BJ (cell line): ENCODE measurements around the gene FMN1. TPM values are rescaled to one million over a fixed set of nuclear protein-coding genes. Genes with fewer than 3 reads are reported as not detected.

Source experiments
- CTCF ChIA-PET: fragments of 350-600 bp; formaldehyde crosslinking; extraction: SDS; loops from one replicate; lab custom pipeline; 2021; ENCODE audit warnings: antibody characterized with exemption, inconsistent platforms; lab: Yijun Ruan, JAX
- POLR2A ChIA-PET: fragments of 300-600 bp; sonication (Branson Sonifier 250); formaldehyde crosslinking; extraction: SDS; loops from one replicate; lab custom pipeline; 2021; ENCODE audit warnings: antibody characterized with exemption; lab: Charles Lee
- DNase-seq: peaks from one replicate; pipeline ENCODE4 v3.0.0-alpha.2; 2011; ENCODE audit warnings: low read depth
- H3K27me3 ChIP-seq: 2 replicates; pipeline ENCODE4 v1.6.0; 2011; ENCODE audit warnings: low read length; ENCODE audit not compliant: control insufficient read depth, insufficient read depth
- H3K36me3 ChIP-seq: 2 replicates; pipeline ENCODE4 v1.5.1; 2011; ENCODE audit warnings: low read length; ENCODE audit not compliant: control insufficient read depth, insufficient read depth
- H3K4me3 ChIP-seq: 2 replicates; pipeline ENCODE4 v1.5.1; 2011; ENCODE audit warnings: low read depth, mild to moderate bottlenecking, control low read depth, low read length
- polyA plus RNA-seq: library from polyadenylated mRNA; depleted of rRNA; stranded (reverse); fragments of >200 nt; gene quantifications from 2 replicates; pipeline ENCODE4 v1.2.3, GENCODE V29; 2011
- TF ChIP-seq, protein P1 (sequence below): IDR thresholded peaks from 2 replicates; pipeline ENCODE4 v1.5.1; 2011; ENCODE audit warnings: low read depth, mild to moderate bottlenecking, control low read depth, inconsistent platforms, low read length, moderate library complexity; ENCODE audit not compliant: insufficient read depth

Gene FMN1
- polyA plus RNA-seq, 1 experiment = 2.6 TPM

DNA sequence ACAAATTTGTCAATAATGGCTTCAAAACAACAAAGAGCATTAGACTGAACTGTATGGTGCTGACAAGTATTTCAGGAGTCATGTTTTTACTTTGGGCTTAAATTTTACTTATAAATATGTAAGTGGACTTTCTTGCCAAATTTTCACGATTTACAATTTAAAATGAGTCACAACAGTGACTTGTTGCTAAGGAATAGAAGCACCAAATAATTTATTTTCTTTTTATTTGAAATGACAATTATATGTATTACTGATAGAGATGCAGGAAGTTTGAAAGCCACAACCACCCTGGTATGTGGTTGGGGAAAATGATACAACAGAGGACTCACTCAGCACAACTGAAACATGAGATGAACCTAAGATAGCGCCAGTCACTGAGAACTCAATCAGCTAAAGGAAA is 90.3 kb downstream of the FMN1 start:
- Histone ChIP-seq H3K4me3 (no peak overlapping the region), H3K36me3 (no peaks in the 10 kb centered on the region), H3K27me3 (no peaks in the 10 kb centered on the region)
- ChIA-PET CTCF (interaction anchor here (0.6 to 4.5 kb wide), 6 partner anchors 8 to 82 kb away, joined by 3 to 24 read pairs (median 8); no protein-coding TSS in a partner anchor), POLR2A (no interaction called here)
- DNase-seq = peak; percentile 74
- TF ChIP-seq, protein P1, sequence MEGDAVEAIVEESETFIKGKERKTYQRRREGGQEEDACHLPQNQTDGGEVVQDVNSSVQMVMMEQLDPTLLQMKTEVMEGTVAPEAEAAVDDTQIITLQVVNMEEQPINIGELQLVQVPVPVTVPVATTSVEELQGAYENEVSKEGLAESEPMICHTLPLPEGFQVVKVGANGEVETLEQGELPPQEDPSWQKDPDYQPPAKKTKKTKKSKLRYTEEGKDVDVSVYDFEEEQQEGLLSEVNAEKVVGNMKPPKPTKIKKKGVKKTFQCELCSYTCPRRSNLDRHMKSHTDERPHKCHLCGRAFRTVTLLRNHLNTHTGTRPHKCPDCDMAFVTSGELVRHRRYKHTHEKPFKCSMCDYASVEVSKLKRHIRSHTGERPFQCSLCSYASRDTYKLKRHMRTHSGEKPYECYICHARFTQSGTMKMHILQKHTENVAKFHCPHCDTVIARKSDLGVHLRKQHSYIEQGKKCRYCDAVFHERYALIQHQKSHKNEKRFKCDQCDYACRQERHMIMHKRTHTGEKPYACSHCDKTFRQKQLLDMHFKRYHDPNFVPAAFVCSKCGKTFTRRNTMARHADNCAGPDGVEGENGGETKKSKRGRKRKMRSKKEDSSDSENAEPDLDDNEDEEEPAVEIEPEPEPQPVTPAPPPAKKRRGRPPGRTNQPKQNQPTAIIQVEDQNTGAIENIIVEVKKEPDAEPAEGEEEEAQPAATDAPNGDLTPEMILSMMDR = no peak

DNA sequence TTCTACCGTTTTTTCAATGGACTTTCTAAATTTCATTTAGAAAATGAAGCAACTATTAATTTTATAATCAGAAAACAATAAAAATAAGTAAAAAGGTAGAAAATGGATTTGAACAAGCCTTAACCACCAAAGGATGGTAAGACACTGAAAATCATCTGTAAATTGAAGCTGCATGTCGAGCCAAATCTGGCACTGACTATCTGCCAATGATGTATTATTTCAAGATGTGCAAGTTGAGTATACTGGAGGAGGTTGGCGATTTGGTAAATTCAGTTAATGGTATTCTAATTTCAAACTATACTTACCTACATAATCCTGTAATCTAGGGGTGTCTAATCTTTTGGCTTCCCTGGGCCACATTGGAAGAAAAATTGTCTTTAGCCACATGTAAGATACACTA is 93.5 kb downstream of the FMN1 start:
- no peaks in the 10 kb centered on the region for H3K27me3 ChIP-seq
- CTCF ChIA-PET = interaction anchor here (0.8 to 1.3 kb wide), 2 partner anchors 15 to 19 kb away, joined by 3 to 4 read pairs; no protein-coding TSS in a partner anchor
- H3K4me3 ChIP-seq = no peak overlapping the region
- POLR2A ChIA-PET = interaction anchor here (0.6 kb wide), 1 partner anchor 27 kb away, joined by 5 read pairs; no protein-coding TSS in a partner anchor
- TF ChIP-seq, protein P1 = no peak
- DNase-seq = no peak
- H3K36me3 ChIP-seq = no peaks in the 10 kb centered on the region

DNA sequence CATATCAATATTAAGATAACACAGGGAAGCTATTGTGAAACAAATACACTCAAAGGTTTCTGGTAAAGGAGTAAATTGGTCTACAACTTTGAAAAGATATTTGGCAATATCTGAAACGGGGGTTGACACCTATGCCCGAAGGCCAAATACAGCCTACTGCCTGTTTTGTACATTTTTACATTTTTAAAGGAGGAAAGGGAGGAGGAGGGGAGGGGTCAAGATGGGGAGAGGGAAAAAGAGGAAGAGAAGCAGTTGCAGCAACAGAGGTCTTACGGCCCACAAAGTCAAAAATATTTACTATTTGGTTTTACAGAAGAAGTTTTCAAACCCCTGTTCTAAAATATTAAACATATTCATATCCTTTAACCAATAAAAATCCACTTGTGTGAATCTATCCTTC is 94.2 kb downstream of the FMN1 start:
- TF ChIP-seq, protein P1 = no peak
- ChIA-PET CTCF (interaction anchor here (1.0 to 3.7 kb wide), 3 partner anchors 12 to 35 kb away, joined by 5 to 24 read pairs (median 5); no protein-coding TSS in a partner anchor), POLR2A (no interaction called here)
- no peak for DNase-seq
- no peak overlapping the region for H3K4me3 ChIP-seq
- H3K27me3 ChIP-seq = no peaks in the 10 kb centered on the region
- H3K36me3 ChIP-seq = no peaks in the 10 kb centered on the region

DNA sequence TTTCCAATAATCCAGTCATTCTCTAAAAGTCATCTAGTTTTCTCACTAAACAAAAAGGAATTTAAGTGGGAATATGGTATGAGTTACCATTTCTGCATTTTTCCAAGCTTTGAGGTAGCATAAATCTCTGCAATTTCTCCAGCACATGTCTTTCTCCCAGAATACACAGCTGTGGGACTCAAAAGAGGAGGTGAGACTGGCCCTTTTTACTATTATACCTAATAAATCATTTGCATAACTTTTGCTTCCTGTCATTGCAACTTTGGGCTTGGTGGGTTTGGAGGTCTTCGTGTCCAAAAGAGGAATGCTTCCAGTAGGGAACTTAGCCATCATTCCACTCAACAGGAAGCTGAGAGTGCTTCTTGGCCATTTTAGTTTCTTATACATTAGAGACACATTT is 94.8 kb downstream of the FMN1 start:
- Histone ChIP-seq H3K36me3 (no peaks in the 10 kb centered on the region), H3K4me3 (no peak overlapping the region), H3K27me3 (no peaks in the 10 kb centered on the region)
- CTCF ChIA-PET = interaction anchor here (1.0 to 3.7 kb wide), 4 partner anchors 12 to 601 kb away, joined by 3 to 24 read pairs (median 5); no protein-coding TSS in a partner anchor
- DNase-seq = no peak
- POLR2A ChIA-PET = no interaction called here
- TF ChIP-seq, protein P1 = no peak

DNA sequence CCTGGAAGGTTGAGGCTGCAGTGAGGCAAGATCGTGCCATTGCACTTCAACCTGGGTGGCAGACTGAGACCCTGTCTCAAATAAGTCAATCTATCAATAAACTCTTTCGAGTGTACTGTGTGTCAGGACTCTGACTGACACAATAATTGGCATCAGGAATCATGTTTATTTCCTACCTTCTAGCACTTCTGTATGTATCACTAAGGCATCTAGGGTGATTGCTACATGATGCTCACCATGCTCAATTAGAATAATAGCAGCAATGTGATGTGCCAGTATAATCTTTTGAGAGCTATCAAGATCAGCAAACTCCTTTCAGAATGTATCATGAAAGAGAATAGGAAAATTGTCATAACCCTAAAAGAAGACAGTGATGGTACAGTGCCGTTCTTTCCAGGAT is 95.3 kb downstream of the FMN1 start:
- CTCF ChIA-PET = interaction anchor here (1.0 to 3.7 kb wide), 5 partner anchors 11 to 601 kb away, joined by 3 to 24 read pairs (median 5); no protein-coding TSS in a partner anchor
- H3K36me3 ChIP-seq = no peaks in the 10 kb centered on the region
- H3K27me3 ChIP-seq = no peaks in the 10 kb centered on the region
- H3K4me3 ChIP-seq = no peak overlapping the region
- no peak for DNase-seq
- POLR2A ChIA-PET = no interaction called here
- TF ChIP-seq, protein P1 = no peak
